ENCODE results near the gene PCGF3.

PCGF3 gene

GRCh38 chr4:688854-689681, 16.6 kb upstream of the PCGF3 start, which contains the start of gene SLC49A3:
SLC49A3 (minus strand) TSS chr4:689151; CDS start chr4:689127, 24 bp downstream.
- TF ChIP-seq CTCF (IDR thresholded peaks at IDR 0.05): no peak

- TF ChIP-seq CTCF (IDR thresholded peaks at IDR 0.05): no peak
These were observed 15.9 kb upstream of the PCGF3 start for GRCh38 chr4:689723-690122.

GRCh38 chr4:692771-693554, 12.7 kb upstream of the PCGF3 start:
- no peak for TF ChIP-seq CTCF (IDR thresholded peaks at IDR 0.05)

- no peak for TF ChIP-seq CTCF (IDR thresholded peaks at IDR 0.05)
These were observed 5.6 kb upstream of the PCGF3 start for GRCh38 chr4:699816-700580.

GRCh38 chr4:700587-701264, 4.9 kb upstream of the PCGF3 start:
- no peak for TF ChIP-seq CTCF (IDR thresholded peaks at IDR 0.05)

- TF ChIP-seq CTCF (IDR thresholded peaks at IDR 0.05): no peak
These were observed 3.0 kb upstream of the PCGF3 start for GRCh38 chr4:702618-703048.

Data from LNCAP (cell line).